Head of caudate nucleus (tissue), 42 donors: Measurements from ENCODE around the gene KIAA1958.
A peak's percentile ranks its signal among the peaks of the same experiment; 100 is the strongest.
"Not testable (repeated sequence)": the region's sequence is repeated elsewhere in the genome, so short reads cannot be mapped to it uniquely, and the experiment has no call there.

Experiments used
- DNase-seq, 42 donors: peaks; one replicate each; pipeline versions ENCODE4 v3.0.0 to v3.0.0-alpha.2; 2020 to 2021; ENCODE audit warnings: mixed read lengths in 7 of 42
- intact Hi-C: fragments of 100-400 bp; cut with DNase I; formaldehyde crosslinking; loops from one replicate; pipeline ENCODE4 v1.15.0; 2022

Gene KIAA1958

GRCh38 chr9:112623198-112623597 lies 136.6 kb downstream of the KIAA1958 start:
- intact Hi-C loops = no loop called here

GRCh38 chr9:112624711-112625707 lies 138.4 kb downstream of the KIAA1958 start:
- intact Hi-C loops = no loop called here
- DNase-seq = no peak

More at GRCh38 chr9:112623198-112623597, 136.6 kb downstream of the KIAA1958 start:
- no peak for DNase-seq

- intact Hi-C loops = no loop called here
- peak in 1 of 42 donors; percentile 45 for DNase-seq
Measured at GRCh38 chr9:112629671-112630485, 143.3 kb downstream of the KIAA1958 start.

GRCh38 chr9:112631313-112632070 lies 144.9 kb downstream of the KIAA1958 start:
- intact Hi-C loops = no loop called here
- DNase-seq = no peak

GRCh38 chr9:112640311-112640710 lies 153.7 kb downstream of the KIAA1958 start:
- DNase-seq = no peak
- intact Hi-C loops = no loop called here

GRCh38 chr9:112642126-112642525 lies 155.5 kb downstream of the KIAA1958 start:
- DNase-seq = no peak
- intact Hi-C loops = no loop called here

GRCh38 chr9:112647596-112647995 lies 161.0 kb downstream of the KIAA1958 start:
- intact Hi-C loops = no loop called here
- no peak for DNase-seq

- intact Hi-C loops = no loop called here
- no peak for DNase-seq
Measured at GRCh38 chr9:112648624-112649023, 162.0 kb downstream of the KIAA1958 start.

GRCh38 chr9:112654282-112654681 lies 167.7 kb downstream of the KIAA1958 start:
- intact Hi-C loops = no loop called here
- DNase-seq = no peak

GRCh38 chr9:112655668-112656067 lies 169.0 kb downstream of the KIAA1958 start:
- no peak for DNase-seq
- intact Hi-C loops = no loop called here

- DNase-seq = no peak
Measured at GRCh38 chr9:112659906-112660305, 173.3 kb downstream of the KIAA1958 start.

GRCh38 chr9:112663681-112664080 lies 177.1 kb downstream of the KIAA1958 start:
- no peak for DNase-seq
- intact Hi-C loops = no loop called here

More at GRCh38 chr9:112659906-112660305, 173.3 kb downstream of the KIAA1958 start:
- intact Hi-C loops = no loop called here

GRCh38 chr9:112664531-112664930 lies 177.9 kb downstream of the KIAA1958 start:
- no peak for DNase-seq
- intact Hi-C loops = no loop called here

GRCh38 chr9:112665347-112665746 lies 178.7 kb downstream of the KIAA1958 start:
- intact Hi-C loops = no loop called here
- no peak for DNase-seq

GRCh38 chr9:112669326-112669725 lies 182.7 kb downstream of the KIAA1958 start:
- DNase-seq = no peak
- intact Hi-C loops = no loop called here

- no peak for DNase-seq
- intact Hi-C loops = no loop called here
Measured at GRCh38 chr9:112670991-112671625, 184.5 kb downstream of the KIAA1958 start.

GRCh38 chr9:112673221-112673620 lies 186.6 kb downstream of the KIAA1958 start:
- DNase-seq, intact Hi-C loops: not testable (repeated sequence)

GRCh38 chr9:112677040-112677439 lies 190.4 kb downstream of the KIAA1958 start:
- DNase-seq = no peak
- intact Hi-C loops = no loop called here
